Measurements from ENCODE around the gene C15orf40. TPM values are rescaled to one million over a fixed set of nuclear protein-coding genes. Genes with fewer than 3 reads are reported as not detected.

C15orf40 gene
- polyA plus RNA-seq, 1 experiment: 17.3 TPM

GRCh38 chr15:82950746-82951370, 60.6 kb downstream of the C15orf40 start:
- no peak for DNase-seq (ENCODE audit: low read depth, low spot score)
- Histone ChIP-seq H3K27ac (ENCODE audit: low read depth, low read length) (no peak overlapping the region), H3K27me3 (ENCODE audit: control insufficient read depth, insufficient read depth, low read length) (peaks cover 18% of the 10 kb centered on the region), H3K9me3 (ENCODE audit: control insufficient read depth, insufficient read depth, low read length) (no peaks in the 10 kb centered on the region), H3K4me3 (ENCODE audit: low read depth, low read length) (no peak overlapping the region)
- CTCF ChIA-PET: no interaction called here
- POLR2A ChIA-PET: no interaction called here
- TF ChIP-seq, protein P1, sequence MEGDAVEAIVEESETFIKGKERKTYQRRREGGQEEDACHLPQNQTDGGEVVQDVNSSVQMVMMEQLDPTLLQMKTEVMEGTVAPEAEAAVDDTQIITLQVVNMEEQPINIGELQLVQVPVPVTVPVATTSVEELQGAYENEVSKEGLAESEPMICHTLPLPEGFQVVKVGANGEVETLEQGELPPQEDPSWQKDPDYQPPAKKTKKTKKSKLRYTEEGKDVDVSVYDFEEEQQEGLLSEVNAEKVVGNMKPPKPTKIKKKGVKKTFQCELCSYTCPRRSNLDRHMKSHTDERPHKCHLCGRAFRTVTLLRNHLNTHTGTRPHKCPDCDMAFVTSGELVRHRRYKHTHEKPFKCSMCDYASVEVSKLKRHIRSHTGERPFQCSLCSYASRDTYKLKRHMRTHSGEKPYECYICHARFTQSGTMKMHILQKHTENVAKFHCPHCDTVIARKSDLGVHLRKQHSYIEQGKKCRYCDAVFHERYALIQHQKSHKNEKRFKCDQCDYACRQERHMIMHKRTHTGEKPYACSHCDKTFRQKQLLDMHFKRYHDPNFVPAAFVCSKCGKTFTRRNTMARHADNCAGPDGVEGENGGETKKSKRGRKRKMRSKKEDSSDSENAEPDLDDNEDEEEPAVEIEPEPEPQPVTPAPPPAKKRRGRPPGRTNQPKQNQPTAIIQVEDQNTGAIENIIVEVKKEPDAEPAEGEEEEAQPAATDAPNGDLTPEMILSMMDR (IDR thresholded peaks at IDR 0.05; ENCODE audit: low read depth, low read length): no peak

DNA sequence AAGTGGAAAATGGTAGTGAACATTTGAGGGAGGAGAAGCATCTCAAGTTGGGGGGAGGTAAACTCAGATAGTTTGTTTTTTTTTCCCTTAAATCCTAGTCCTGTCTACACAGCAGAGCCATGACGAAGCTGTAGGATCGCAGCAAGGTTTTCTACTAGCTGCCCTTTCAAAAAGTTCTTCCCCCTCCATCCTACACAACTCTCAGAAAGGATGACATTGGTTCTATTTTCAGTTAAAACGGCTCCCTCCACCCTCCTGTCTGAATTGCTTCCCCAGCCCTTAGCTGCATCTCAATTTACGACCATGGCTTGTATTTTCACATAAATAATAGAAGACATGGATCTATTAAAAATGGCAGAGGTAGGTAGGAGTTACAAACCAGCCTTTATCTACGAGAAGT, 61.1 kb downstream of the C15orf40 start:
- Histone ChIP-seq H3K9me3 (ENCODE audit: control insufficient read depth, insufficient read depth, low read length) (no peaks in the 10 kb centered on the region), H3K27ac (ENCODE audit: low read depth, low read length) (no peak overlapping the region), H3K27me3 (ENCODE audit: control insufficient read depth, insufficient read depth, low read length) (peaks cover 18% of the 10 kb centered on the region), H3K4me3 (ENCODE audit: low read depth, low read length) (no peak overlapping the region)
- ChIA-PET POLR2A (no interaction called here), CTCF (no interaction called here)
- no peak for DNase-seq (ENCODE audit: low read depth, low spot score)
- TF ChIP-seq, protein P1 (IDR thresholded peaks at IDR 0.05; ENCODE audit: low read depth, low read length): no peak

- H3K9me3 ChIP-seq (ENCODE audit: control insufficient read depth, insufficient read depth, low read length): no peaks in the 10 kb centered on the region
- ChIA-PET CTCF (no interaction called here), POLR2A (no interaction called here)
- H3K4me3 ChIP-seq (ENCODE audit: low read depth, low read length): no peak overlapping the region
- peaks cover 14% of the 10 kb centered on the region for H3K27me3 ChIP-seq (ENCODE audit: control insufficient read depth, insufficient read depth, low read length)
- TF ChIP-seq, protein P1 (IDR thresholded peaks at IDR 0.05; ENCODE audit: low read depth, low read length): no peak
- no peak overlapping the region for H3K27ac ChIP-seq (ENCODE audit: low read depth, low read length)
- no peak for DNase-seq (ENCODE audit: low read depth, low spot score)
These were observed 65.2 kb downstream of the C15orf40 start for GRCh38 chr15:82946155-82946701.

GRCh38 chr15:82945326-82945725, 66.1 kb downstream of the C15orf40 start:
- H3K4me3 ChIP-seq (ENCODE audit: low read depth, low read length): no peak overlapping the region
- DNase-seq (ENCODE audit: low read depth, low spot score): no peak
- POLR2A ChIA-PET: no interaction called here
- no peaks in the 10 kb centered on the region for H3K9me3 ChIP-seq (ENCODE audit: control insufficient read depth, insufficient read depth, low read length)
- peaks cover 8% of the 10 kb centered on the region for H3K27me3 ChIP-seq (ENCODE audit: control insufficient read depth, insufficient read depth, low read length)
- TF ChIP-seq, protein P1 (IDR thresholded peaks at IDR 0.05; ENCODE audit: low read depth, low read length): no peak
- CTCF ChIA-PET: no interaction called here
- no peak overlapping the region for H3K27ac ChIP-seq (ENCODE audit: low read depth, low read length)

- POLR2A ChIA-PET: no interaction called here
- Histone ChIP-seq H3K4me3 (ENCODE audit: low read depth, low read length) (no peak overlapping the region), H3K27ac (ENCODE audit: low read depth, low read length) (no peak overlapping the region), H3K27me3 (ENCODE audit: control insufficient read depth, insufficient read depth, low read length) (peaks cover 6% of the 10 kb centered on the region), H3K9me3 (ENCODE audit: control insufficient read depth, insufficient read depth, low read length) (no peaks in the 10 kb centered on the region)
- DNase-seq (ENCODE audit: low read depth, low spot score): no peak
- TF ChIP-seq, protein P1 (IDR thresholded peaks at IDR 0.05; ENCODE audit: low read depth, low read length): no peak
- CTCF ChIA-PET: no interaction called here
These were observed 66.6 kb downstream of the C15orf40 start for GRCh38 chr15:82944821-82945220.
